Hematopoietic multipotent progenitor cell treated with erythropoietin and hydrocortisone succinate and interleukin-3 and kit ligand, for 8 days (in vitro differentiated cells): ENCODE data around the gene SLC6A3.

ENCODE experiments used
- DNase-seq: peaks from one replicate; pipeline ENCODE4 v3.0.0-alpha.2; 2015

The SLC6A3 gene

DNA sequence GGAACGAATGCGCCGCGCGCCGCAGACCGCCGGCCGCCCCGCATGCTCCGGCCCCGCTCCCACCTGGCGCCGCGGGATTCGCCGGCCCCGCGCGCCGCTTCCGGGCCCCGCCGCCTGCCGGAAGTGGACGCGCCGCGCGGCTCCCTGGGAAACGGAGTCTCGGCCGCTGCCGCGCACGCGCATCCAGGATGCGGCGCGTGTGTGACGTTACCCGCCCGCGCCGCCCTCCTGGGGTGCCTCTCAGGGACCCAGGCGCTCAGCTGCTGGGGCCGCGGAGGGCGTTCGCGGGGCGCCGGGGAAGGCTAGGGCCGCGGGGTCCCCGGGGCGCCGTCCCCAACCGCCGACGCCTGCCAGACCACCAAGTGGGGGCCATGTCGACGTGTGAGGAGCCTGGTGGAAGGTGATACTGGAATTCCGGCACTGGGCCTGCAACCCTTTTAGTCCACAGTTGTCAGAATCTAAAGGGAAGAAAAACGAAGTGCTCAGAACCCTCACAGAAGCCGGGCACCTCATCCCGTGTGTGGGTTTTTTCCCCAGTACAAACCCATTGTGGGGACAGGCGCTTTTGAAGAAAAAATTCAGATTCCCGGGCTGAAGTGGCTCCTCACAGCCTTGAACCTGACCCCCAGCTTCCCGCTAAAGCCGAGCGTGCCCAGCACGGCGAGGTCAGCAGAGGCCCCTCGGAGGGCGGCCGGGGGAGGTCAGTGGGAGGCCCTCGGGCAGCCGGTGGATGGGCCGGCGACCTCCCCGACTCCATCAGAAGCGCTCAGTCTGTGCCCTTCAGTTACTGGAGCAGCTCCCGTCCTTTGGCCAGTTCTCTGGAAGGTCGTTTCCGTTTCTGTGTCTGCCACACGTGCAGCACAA is 100.0 kb downstream of the SLC6A3 start, which contains the start of gene CLPTM1L:
TSS of gene CLPTM1L (minus strand) at position 125 of the 864 bp plus-strand sequence. CDS start 258 bp downstream, outside the sequence.
- DNase-seq = peak; percentile 86

DNA sequence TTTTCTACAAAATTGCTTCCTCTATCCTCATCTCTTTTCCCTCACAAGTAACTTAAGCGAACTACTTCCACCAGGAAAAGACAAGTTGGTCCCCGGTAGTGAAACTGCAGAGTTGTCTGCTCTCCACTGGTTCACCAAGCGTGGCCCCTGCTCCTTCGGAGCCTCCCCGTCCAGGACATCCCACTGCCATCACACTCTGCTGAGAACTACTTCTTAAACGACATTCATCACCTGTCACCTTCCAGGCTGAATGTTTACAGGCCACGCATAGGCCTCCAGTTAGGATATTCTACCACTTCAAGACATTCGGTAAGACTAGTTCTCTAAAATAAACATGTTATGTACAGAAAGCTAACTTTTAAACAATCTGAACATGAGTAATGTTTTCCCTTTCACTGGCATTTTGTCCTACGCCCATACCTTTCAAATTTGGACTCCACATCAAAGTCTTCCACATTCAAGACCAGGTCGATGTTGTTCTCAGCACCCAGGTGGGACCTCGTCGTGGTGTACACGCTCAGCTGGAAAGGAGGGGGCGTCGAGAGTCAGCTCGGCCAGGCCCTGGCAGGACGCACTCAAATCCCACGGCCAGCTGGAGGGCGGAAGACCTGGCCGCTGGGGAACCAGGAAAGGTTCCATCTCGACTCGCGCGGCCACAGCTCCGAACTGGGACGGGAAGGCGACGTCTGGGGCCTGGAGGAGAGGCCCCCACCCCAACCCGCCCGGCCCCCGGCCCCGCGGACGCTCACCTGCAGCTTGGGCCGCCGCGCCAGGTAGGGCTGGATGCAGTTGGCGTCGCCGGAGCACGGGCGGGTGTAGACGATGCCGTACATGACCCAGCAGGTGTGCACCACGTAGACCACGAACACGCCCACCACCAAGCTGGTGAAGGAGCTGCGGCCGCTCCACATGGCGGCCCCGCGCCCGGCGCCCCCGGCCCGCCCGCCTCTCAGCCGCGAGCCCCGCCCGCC is 101.0 kb downstream of the SLC6A3 start:
- DNase-seq = peak; percentile 23

DNA sequence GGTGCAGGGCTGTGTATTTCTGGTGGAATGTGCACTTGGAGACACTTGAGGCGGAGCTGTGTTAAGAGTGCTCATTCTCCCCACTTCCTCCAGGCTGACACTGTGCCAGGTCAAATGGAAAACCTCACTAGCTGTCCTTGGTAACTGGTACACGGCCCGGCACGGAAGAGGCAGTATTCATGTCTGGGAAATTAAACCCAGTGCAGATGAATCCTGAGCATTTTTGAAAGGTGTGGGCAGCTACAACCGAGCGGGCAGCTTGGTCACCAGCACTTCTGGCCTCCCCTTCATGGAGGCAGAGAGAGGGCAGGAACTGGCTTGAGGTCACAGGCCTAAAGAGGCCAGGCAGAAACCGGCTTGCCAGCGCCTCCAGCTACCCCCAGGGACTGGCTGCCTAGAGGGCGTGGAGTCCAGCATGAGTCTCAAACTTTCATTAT is 101.9 kb downstream of the SLC6A3 start:
- DNase-seq = no peak
